GM23338 (cell line): ENCODE results near the gene MAFF.

Experiments
- CREB1 ChIP-seq: fragments of 250-450 bp; sonication (Bioruptor Pico); IDR thresholded peaks from 2 replicates; pipeline ENCODE4 v1.5.0; 2020; ENCODE audit warnings: low read depth, mild to moderate bottlenecking, moderate library complexity
- EZH2 ChIP-seq: fragments of 200-600 bp; sonication (generic); IDR thresholded peaks from one replicate; pipeline ENCODE4 v1.8.0; 2017; ENCODE audit warnings: antibody characterized with exemption, mild to moderate bottlenecking, low read depth; ENCODE audit not compliant: unreplicated experiment
- EZH2phosphoT487 ChIP-seq: fragments of 200-600 bp; sonication (generic); IDR thresholded peaks from one replicate; pipeline ENCODE4 v1.8.1; 2018; ENCODE audit warnings: antibody characterized with exemption; ENCODE audit not compliant: unreplicated experiment
- POLR2AphosphoS5 ChIP-seq: IDR thresholded peaks from 2 replicates; pipeline ENCODE4 v1.6.1; 2016; ENCODE audit warnings: antibody characterized with exemption, low read depth
- ZNF114 ChIP-seq: fragments of 250-450 bp; sonication (Bioruptor Pico); IDR thresholded peaks from 2 replicates; pipeline ENCODE4 v1.5.0; 2020; ENCODE audit warnings: mild to moderate bottlenecking, moderate library complexity
- TF ChIP-seq, protein P1 (sequence below), 2 experiments: fragments of 200-600 bp in 1 of 2; sonication (generic) in 1 of 2; conservative IDR thresholded peaks; 2 replicates each; pipeline versions ENCODE4 v1.5.1 to v1.6.1; 2016 to 2017; ENCODE audit warnings: antibody characterized with exemption in 2 of 2, low read depth in 2 of 2, mild to moderate bottlenecking in 2 of 2, moderate library complexity in 1 of 2
- TF ChIP-seq, protein P2 (sequence below): IDR thresholded peaks from 2 replicates; pipeline ENCODE4 v1.6.1; 2016; ENCODE audit warnings: antibody characterized with exemption

DNA sequence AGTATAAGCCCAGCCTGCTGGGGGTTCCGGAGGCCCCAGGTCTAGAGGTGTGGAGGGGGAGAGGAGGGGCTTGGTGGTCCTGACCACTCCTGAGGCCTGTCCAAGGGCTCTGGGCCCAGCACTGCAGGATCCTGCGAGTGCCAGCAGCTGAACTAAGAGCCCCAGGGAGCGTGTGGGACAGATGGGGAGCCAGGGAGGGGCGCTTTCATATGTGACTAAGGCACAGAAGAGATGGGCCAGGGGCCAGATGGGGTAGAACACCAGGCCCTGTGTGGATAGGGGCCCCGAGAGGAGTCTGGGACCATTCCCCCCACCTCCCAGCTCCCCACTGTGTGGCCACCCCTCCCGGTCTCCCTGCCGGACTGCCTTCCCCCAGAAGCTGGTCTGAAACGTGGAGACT lies 18.4 kb downstream of the MAFF start:
- TF ChIP-seq, protein P1, sequence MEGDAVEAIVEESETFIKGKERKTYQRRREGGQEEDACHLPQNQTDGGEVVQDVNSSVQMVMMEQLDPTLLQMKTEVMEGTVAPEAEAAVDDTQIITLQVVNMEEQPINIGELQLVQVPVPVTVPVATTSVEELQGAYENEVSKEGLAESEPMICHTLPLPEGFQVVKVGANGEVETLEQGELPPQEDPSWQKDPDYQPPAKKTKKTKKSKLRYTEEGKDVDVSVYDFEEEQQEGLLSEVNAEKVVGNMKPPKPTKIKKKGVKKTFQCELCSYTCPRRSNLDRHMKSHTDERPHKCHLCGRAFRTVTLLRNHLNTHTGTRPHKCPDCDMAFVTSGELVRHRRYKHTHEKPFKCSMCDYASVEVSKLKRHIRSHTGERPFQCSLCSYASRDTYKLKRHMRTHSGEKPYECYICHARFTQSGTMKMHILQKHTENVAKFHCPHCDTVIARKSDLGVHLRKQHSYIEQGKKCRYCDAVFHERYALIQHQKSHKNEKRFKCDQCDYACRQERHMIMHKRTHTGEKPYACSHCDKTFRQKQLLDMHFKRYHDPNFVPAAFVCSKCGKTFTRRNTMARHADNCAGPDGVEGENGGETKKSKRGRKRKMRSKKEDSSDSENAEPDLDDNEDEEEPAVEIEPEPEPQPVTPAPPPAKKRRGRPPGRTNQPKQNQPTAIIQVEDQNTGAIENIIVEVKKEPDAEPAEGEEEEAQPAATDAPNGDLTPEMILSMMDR (conservative IDR thresholded peaks at IDR 0.05; ENCODE audit: low read depth in 2 of 2): no peak
- TF ChIP-seq POLR2AphosphoS5 (no peak), ZNF114 (CRISPR knock-in tag) (no peak), EZH2 (no peak), EZH2phosphoT487 (no peak), CREB1 (no peak)
- TF ChIP-seq, protein P2, sequence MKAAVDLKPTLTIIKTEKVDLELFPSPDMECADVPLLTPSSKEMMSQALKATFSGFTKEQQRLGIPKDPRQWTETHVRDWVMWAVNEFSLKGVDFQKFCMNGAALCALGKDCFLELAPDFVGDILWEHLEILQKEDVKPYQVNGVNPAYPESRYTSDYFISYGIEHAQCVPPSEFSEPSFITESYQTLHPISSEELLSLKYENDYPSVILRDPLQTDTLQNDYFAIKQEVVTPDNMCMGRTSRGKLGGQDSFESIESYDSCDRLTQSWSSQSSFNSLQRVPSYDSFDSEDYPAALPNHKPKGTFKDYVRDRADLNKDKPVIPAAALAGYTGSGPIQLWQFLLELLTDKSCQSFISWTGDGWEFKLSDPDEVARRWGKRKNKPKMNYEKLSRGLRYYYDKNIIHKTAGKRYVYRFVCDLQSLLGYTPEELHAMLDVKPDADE: no peak
